GM19467 (cell line): ENCODE results near the gene HSPB8.
"Not testable (repeated sequence)": the region's sequence is repeated elsewhere in the genome, so short reads cannot be mapped to it uniquely, and the experiment has no call there.

ENCODE experiments used
- ATAC-seq: cut with Tn5 transposase; IDR thresholded peaks from one replicate; pipeline ENCODE4 v1.9.1; 2021; ENCODE audit warnings: mild to moderate bottlenecking, moderate library complexity; ENCODE audit not compliant: unreplicated experiment

Gene HSPB8

DNA sequence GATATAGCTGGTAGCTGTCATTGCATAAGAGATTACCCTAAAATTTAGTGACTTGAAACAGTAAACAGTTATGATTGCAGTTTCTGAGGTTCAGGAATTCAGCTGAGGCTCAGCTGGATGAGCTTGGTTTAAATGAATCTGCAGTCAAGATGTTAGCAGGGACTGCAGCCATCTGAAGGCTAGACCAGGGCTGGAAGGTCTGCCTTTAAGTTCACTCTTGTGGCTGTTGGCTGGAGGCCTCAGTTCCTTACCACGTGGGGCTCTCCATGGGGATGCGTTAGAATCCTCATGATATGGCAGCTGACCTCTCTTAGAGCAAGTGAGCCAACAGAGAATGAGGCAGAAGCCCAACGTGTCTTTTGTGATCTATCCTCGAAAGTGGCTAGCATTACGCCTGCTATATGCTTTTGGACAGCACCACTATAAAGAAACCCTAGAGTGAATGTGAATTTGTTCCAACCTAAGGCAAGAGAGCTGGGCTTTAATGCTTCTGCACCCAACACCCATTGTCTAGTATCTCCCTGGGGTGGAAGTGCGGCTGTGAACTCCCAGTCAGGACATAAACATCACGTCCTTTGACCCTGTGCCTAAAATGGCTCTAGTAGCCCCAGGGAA lies 26.0 kb downstream of the HSPB8 start:
- ATAC-seq: no peak

DNA sequence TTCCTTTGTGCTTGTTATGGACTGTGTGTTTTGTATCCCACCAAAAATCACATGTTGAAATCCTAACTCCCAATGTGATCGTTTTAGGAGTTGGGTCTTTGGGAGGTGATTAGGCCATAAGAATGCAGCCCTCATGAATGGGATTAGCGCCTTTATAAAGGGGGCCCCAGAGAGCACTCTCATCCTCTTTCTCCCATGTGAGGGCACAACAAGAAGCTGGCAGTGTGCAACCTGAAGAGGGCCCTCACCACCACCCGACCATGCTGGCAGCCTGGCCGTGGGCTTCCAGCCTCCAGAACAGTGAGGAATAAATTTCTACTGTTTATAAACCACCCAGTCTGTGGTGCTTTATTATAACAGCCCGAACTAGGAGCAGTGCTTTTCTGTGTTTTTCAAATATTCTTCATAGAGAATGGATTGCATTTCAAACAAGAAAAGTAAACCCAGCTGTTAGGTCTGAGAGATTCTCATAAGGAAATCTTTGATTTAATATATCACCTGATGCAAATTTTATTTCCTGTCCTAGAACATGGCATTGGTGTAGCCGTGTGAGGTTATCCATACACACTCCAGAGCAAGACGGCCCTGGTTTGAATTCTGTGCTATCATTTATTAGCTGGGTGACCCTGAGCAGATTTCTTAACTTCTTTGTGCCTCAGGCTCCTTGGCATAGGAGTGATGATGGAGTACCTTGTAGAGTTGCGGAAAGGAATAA lies 27.8 kb downstream of the HSPB8 start:
- ATAC-seq: no peak

DNA sequence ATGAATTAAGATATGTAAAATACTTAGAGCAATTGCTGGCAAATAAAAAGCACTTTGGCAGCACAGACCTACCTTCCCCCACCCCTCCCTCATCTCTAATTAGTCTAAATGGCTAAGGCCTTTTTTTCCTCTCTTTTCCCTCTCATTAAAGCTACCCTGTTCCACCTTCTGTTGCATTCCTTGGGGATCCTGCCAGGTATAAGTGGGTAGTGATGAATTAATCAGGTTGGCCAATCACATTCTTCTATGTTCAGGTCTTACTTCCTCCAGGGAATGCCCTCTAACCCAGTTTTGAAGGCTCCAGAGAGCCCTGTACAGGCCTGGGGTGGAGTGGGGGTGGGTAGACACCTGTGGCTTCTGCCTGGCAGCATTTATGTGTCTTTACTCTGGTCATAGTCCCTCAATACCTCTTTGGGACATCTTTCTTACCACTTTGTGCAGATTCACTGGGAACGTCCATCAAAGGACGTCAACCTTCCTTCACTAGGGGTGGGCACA lies 28.4 kb downstream of the HSPB8 start:
- ATAC-seq: no peak

DNA sequence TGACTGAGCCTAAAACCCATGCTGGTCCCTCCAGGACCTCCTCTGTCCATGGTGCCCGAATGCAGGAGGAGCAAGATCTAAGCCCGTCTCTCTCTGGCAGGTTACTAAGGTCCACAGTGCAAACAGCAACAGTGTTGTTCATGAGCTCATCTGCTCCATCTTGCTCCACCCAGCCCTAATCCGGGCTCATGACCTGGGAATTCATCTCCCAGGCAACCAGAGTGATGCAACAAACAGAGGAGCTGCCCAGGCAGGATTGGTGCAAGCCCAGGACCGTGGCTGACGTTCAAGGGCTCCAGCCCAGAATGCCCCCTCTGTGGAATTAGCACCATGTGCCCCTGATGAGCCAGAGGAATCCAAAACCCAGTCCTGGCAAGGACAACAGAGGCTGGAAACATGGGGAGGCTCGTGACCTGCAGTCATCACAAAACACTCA lies 29.9 kb downstream of the HSPB8 start:
- no peak for ATAC-seq

DNA sequence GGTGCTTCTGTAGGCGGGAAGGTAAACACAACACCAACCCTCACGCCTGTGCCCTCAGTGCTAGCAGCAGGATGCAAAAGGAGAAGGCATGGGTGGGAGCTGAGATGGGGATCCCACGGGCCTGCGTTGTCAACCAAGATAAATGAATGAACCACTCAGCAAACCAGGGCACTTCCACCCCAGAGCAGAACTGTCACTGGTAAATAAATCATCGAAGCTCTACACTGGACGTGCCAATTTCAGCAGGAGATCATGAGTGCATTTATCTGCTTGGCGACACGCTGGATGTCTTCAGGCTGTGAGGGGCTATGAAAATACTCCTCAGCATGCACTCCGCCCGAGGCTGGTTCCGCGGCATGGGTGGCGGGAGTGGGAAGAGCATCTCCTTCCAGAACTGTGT lies 33.2 kb downstream of the HSPB8 start:
- ATAC-seq: no peak

DNA sequence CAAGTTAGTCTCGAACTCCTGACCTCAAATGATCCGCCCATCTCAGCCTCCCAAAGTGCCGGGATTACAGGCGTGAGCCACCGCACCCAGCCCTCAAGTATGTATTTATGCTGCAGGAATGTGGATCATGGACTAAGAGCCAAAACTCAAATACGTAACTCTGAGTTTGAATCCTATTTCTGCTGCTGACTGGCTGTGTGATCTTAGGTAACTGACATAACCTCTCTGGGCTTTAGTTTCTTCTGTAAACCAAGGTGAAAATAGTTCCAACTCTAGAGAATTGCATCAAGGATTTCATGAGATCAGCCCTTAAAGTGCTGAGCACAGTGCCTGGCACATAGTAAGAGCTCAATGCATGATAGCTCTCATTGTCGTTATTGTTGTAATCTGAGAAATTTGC lies 37.4 kb downstream of the HSPB8 start:
- ATAC-seq: no peak

DNA sequence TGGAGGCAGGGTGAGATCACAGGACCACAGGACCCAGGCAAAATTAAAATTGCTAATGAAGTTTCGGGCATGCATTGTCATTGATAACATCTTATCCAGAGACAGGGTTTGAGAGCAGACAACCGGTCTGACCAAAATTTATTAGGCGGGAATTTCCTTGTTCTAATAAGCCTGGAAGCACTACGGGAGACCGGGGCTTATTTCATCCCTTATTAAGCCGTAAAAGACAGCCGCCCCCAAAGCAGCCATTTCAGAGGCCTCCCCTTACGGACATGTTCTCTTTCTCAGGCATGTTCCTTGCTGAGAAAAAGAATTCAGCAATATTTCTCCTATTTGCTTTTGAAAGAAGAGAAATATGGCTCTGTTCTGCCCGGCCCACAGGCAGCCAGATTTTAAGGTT lies 40.1 kb downstream of the HSPB8 start:
- not testable (repeated sequence) for ATAC-seq

DNA sequence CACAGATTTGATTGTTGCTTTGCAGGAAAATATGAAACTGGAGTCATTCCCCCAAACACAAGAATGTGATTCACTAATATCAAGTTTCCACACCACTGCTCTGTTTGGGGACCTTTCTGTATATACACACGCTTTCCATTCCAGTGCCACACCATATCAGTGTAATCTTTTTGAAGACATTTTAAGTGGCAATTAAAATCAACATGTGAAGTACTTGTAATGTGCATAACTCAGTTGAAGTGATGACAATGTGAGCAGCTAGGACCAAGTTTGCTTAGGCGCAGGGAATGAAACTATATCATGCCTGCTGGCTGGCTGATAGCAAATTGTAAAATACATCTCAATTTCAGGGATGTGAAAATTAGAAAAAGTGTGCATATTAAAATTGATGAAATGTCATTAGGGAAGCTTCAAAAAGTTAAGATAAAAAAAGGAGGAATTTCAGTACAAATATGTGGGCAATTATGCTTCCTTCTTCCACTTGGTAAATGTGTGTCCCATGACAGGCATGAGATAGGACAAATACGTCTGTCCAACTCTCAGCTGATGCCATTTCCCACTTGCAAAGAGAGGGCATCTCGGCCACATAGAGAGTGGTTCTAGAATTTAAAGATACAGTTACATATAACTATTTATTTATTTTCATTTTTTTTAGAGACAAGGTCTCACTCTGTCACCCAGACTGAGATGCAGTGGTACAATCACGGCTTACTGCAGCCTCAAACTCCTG lies 43.7 kb downstream of the HSPB8 start:
- ATAC-seq: no peak

DNA sequence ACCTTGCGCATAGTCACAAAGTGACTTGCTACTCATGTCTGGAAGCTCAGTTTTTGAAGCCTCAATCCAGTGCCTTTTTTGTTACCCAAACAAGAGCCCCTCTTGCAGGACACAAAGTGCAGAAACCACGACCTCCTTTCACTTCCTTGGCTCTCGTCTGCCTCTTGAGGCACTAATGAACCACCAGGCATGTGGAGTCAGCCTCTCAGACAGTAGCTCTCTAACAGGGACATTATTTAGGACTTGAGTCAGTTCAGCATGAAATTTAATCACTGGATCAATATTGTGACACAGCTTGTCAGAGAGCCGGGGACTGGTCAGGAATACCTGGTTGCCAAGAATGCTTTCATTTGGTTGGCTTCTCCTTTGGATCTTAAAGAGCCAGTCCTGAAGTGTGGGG lies 46.7 kb downstream of the HSPB8 start:
- no peak for ATAC-seq

DNA sequence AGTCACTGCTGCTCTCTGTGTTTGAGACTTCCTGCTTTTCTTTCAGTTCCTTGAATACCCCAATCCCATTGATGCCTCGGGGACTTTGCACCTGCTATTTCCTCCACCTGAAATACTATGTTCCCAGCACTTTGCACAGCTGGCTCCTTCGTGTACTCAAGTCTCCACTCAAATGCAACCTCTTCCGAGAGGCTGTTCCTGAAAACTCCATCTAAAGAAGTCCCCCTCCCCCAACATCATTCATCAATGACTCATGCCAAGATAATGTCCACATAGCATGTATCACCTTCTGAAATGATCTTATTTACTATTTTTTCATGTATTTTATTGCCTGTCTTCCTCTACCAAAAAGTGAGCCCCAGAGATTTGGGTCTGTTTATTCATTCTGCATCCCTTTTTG lies 48.6 kb downstream of the HSPB8 start:
- no peak for ATAC-seq

DNA sequence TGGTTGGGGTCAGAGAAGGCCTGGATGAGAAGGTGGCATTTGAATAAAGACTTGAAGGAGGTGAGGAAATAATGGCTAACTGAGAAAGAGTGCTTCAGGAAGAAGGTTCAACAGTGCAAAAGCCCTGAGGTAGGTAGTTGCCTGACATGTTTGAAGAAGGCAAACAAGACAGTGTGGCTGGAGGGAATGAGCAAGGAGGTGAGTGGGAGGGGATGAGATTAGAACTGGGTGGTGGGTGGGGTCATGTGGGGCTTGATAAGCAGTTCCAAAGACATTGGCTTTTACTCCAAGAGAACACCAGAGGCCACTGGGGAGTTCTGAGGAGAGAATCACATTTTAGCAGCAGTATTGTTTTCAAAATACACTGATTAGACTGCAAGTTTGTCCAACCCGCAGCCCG lies 50.5 kb downstream of the HSPB8 start:
- ATAC-seq: no peak

DNA sequence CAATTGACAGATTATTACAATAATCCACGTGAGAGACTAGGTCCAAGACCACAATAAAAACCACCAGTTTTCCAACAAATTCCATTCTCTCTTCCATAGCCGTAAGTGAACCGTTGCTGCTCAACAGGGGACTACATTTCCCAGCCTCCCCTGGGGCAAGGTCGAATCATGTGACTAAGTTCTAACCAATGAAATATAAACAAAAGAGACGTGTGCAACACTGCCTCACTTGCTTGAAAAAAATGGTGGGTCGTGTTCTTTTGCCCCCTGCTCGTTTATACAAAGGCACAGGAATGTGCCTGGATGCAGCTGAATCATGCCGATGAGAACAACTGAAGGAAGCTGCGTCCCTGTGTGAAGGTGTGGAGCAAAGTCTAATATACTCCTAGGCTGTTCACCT lies 51.1 kb downstream of the HSPB8 start:
- ATAC-seq: no peak

DNA sequence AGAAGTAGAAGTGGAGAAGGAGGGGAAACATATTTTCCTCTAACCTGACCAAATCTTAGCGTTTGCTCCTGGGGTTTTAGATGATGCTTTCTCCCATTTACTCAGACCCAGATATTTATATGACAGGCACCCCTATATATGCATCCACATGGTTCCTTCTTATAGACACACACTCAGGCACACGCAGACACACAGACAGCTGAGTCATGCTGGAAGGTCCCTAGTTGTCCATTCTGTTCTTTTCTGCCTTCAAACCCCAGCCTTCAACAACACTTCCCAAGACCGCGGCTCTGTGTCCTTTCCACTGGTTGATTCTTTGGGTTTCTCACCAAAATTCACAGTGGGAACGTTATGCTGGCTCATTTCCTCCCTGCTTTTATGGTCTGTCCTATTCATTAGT lies 52.1 kb downstream of the HSPB8 start:
- no peak for ATAC-seq

DNA sequence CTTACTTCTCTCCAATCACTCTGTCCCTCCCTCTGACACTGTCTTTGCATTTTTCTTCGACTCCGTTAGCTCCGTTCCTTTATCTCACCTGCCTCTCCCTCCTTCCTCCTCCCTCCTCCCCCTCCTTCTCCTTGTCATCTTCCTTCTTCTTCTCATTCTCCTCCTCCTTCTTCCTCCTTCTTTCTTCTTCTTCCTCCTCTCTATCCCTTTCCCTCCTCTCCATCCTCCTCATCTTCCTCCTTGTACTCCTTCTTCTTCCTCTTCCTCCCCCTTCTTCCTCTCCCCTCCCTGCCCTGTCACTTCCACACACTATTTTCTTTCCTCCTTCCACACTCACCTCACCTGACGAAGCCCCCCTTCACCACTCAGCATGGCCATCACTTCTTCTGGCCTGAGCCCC lies 53.0 kb downstream of the HSPB8 start:
- no peak for ATAC-seq

DNA sequence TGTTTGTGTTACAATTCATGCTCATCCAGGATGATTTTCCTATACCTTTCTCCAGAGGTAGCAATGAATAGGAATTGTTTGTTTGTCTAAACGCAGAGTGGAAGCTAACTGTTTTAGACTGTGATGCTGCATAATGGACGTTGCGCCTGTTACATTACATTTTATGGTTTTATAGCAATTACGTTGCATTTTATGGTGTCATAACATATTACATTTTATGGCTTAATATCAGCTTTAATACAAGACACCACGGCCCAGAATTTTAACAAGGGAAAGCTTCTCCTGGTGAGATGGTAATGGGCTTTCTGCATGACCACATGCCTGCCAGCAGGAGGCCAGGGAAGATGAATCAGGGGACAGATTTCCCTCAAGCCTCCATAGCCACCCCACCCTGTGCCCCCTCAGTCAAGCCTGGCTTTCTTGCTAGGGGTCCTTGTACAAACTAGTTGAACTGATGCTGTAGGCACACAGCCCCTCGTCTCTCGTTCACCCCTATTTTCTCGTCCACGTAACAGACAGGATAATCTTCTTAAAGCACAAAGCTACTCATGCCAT lies 56.5 kb downstream of the HSPB8 start:
- no peak for ATAC-seq

DNA sequence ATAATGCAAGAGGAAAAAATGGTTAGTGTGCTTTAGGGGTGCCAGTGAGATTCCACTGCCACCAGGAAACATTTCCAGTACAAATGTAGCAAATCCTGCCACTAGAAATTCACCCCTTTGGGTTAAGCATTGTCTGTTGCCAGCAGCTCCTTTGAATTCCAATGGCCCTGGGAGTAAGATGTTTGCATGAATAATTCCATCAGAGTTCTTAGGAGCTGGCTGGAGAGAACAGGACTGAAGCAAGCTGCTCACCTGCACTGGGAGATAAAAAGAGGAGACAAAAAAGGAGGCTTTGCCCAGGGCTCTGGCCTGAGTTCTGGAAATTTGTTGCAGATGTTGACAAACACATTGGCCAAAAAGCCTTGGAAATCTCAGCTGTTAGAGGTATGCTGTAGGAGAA lies 57.6 kb downstream of the HSPB8 start:
- no peak for ATAC-seq

DNA sequence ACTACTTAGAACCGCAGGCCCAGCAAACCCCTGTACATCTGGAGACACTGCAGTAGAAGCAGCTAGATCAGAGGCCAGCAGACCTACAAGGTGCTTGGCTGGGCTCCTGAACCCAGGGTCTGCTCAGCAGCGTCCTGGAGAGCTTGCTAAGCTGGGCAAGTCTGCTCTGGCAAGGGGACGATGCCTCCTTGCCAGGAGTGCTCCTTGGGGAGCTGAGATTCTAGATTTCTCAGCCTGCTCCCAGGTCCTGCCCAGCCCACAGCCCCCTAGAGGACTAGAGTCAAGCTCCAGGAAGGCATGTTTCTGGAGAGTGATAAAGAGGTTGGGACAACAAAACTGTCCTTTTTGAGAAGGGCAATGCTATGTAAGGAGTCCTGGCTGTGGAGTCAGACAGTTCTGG lies 60.3 kb downstream of the HSPB8 start:
- ATAC-seq: no peak

DNA sequence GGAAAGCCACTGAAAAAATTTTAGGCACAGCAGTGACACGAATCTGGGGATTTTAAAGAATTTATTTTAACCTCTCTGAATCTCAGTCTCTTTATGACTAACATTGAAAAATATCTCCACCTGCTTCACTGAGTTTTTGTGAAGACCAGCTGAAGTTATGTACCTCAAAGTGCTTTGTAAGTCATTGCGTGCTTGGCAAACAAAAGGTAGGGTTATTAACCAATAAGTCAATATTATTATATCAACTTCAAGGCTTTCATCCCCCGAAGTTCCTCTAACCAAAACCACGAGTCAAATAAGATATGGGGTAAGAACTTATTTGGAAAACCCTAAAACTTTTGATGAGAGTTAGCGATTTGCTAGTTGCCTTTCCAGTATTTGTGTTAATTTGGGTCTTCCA lies 62.3 kb downstream of the HSPB8 start:
- ATAC-seq: no peak

DNA sequence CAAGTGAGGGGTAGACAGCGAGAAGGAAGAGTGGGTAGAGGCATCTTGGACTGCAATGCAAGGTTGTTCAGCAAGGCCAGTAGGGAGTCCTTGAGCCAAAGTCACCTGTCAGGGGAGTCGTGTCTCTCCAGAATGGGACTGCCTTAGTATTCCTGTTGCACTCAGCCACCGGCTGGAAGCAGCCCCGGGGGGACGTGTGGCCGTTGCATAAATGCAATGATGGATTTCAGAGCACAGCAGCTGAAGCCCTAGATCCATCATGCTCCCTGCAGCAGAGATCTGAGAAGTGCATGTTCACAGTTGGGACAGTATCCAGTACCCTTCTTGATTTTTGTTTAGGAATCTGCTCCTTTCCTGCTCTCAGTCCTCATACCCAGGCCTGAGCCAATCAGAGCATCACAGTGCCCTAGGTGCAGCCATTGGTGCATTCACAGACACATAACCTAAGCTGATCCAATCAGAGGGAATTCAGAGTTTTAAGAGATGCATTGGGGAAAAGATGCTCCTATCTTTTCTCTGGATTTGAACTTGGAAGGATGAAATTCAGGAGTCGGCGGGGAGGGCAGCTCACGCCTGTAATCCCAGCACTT lies 62.9 kb downstream of the HSPB8 start:
- no peak for ATAC-seq
